ENCODE measurements around the gene DPYD.

DPYD gene

GRCh38 chr1:97570691-97571090 is 350.1 kb downstream of the DPYD start:
- H3K36me3 ChIP-seq (ENCODE audit: control insufficient read depth in 1 of 2, insufficient read depth in 2 of 2, low read length in 2 of 2): no peaks in the 10 kb centered on the region
- no peaks in the 10 kb centered on the region for H3K27me3 ChIP-seq (ENCODE audit: low read depth, low read length)
- H3K4me3 ChIP-seq (ENCODE audit: low read depth in 1 of 2, low read length in 2 of 2): no peak overlapping the region
- no peaks in the 10 kb centered on the region for H3K4me1 ChIP-seq (ENCODE audit: control insufficient read depth in 1 of 2, insufficient read depth in 2 of 2, low read length in 2 of 2)
- no peaks in the 10 kb centered on the region for H3K9me3 ChIP-seq (ENCODE audit: control insufficient read depth in 1 of 2, low read length in 2 of 2)
- no peak overlapping the region for H3K27ac ChIP-seq (ENCODE audit: low read length)

DNA sequence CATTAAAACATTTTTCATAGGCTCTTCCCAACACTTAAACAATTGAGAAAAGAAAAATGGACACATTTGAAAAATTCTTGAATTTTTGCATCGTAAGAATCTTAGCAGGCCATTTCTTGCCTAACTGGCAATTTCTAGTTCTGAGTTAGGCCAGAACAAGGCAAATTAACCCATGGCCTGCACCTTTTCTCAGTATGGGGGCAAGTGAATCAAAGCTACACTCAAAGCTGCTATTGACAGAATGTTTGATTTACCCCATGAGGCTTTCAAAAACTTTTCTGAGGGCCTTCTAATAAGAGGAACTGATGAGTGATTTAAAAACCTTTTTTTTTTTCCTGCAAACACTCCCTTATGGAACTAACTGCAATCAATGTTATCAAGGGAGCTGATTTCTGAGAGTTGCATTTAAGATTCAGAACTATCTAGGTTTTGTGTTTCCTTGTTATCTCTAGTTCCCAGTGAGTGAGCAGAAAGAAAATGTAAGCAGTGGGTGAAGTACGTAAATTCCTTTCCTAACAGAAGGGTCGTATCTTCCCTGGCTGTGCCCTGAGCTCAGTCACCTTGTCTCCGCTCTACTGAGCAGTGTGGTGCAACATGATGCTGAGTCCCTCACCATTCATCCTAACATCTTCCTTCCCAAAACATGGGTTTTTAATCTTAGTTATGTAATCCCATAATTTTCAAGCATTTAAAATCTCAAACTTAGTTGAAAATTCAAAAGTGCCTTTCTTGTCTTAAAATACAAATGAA is 353.7 kb downstream of the DPYD start:
- Histone ChIP-seq H3K36me3 (ENCODE audit: control insufficient read depth in 1 of 2, insufficient read depth in 2 of 2, low read length in 2 of 2) (peaks cover 0 to 3% of the 10 kb centered on the region in 2 donors), H3K27me3 (ENCODE audit: low read depth, low read length) (no peaks in the 10 kb centered on the region), H3K9me3 (ENCODE audit: control insufficient read depth in 1 of 2, low read length in 2 of 2) (no peaks in the 10 kb centered on the region), H3K4me1 (ENCODE audit: control insufficient read depth in 1 of 2, insufficient read depth in 2 of 2, low read length in 2 of 2) (no peaks in the 10 kb centered on the region), H3K27ac (ENCODE audit: low read length) (no peak overlapping the region), H3K4me3 (ENCODE audit: low read depth in 1 of 2, low read length in 2 of 2) (no peak overlapping the region)

- Histone ChIP-seq H3K27ac (ENCODE audit: low read length) (no peak overlapping the region), H3K4me3 (ENCODE audit: low read depth in 1 of 2, low read length in 2 of 2) (no peak overlapping the region), H3K36me3 (ENCODE audit: control insufficient read depth in 1 of 2, insufficient read depth in 2 of 2, low read length in 2 of 2) (peaks cover 0 to 3% of the 10 kb centered on the region in 2 donors), H3K27me3 (ENCODE audit: low read depth, low read length) (no peaks in the 10 kb centered on the region), H3K4me1 (ENCODE audit: control insufficient read depth in 1 of 2, insufficient read depth in 2 of 2, low read length in 2 of 2) (no peaks in the 10 kb centered on the region), H3K9me3 (ENCODE audit: control insufficient read depth in 1 of 2, low read length in 2 of 2) (no peaks in the 10 kb centered on the region)
Observed at GRCh38 chr1:97565886-97566285, 354.9 kb downstream of the DPYD start.

DNA sequence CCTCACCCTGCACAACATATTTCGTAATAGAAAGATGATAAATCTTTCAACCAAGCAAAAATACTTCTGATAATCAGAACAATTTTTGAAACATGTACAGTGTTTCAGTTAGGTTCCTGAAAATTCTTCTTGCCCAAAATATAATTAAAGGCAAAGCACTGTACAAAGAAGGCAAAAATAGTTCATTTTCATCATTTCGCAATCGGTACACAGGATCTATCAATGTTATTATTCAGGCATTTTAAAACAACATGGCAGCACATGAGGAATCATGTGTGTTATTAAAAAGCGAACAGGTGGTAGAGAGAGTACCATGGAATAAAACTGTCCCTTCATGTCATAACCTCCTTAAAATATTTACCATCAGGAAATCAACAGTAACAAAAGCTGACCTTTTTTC is 356.9 kb downstream of the DPYD start:
- Histone ChIP-seq H3K27me3 (ENCODE audit: low read depth, low read length) (no peaks in the 10 kb centered on the region), H3K27ac (ENCODE audit: low read length) (no peak overlapping the region), H3K9me3 (ENCODE audit: control insufficient read depth in 1 of 2, low read length in 2 of 2) (no peaks in the 10 kb centered on the region), H3K4me1 (ENCODE audit: control insufficient read depth in 1 of 2, insufficient read depth in 2 of 2, low read length in 2 of 2) (no peaks in the 10 kb centered on the region), H3K4me3 (ENCODE audit: low read depth in 1 of 2, low read length in 2 of 2) (no peak overlapping the region), H3K36me3 (ENCODE audit: control insufficient read depth in 1 of 2, insufficient read depth in 2 of 2, low read length in 2 of 2) (peaks cover 0 to 3% of the 10 kb centered on the region in 2 donors)

DNA sequence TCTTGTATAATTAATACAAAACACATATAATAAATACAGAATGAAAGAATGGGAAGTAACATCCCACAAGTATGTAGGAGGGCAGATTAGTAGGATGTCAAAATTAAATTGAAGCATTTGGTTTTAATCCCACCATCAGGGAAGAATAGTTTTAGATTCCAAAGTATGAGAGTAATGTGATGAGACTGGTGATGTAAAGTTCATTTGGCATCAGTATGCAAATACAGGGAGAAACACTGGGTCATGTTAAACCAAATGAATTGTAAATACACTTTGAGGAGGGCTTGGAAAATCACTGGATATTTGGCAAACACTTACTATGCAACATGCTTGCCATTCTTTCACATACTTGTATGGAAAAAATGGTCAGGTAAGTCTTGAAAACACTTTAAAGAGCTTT is 358.8 kb downstream of the DPYD start:
- peaks cover 0 to 3% of the 10 kb centered on the region in 2 donors for H3K36me3 ChIP-seq (ENCODE audit: control insufficient read depth in 1 of 2, insufficient read depth in 2 of 2, low read length in 2 of 2)
- H3K4me1 ChIP-seq (ENCODE audit: control insufficient read depth in 1 of 2, insufficient read depth in 2 of 2, low read length in 2 of 2): no peaks in the 10 kb centered on the region
- no peaks in the 10 kb centered on the region for H3K27me3 ChIP-seq (ENCODE audit: low read depth, low read length)
- H3K27ac ChIP-seq (ENCODE audit: low read length): no peak overlapping the region
- H3K9me3 ChIP-seq (ENCODE audit: control insufficient read depth in 1 of 2, low read length in 2 of 2): no peaks in the 10 kb centered on the region
- no peak overlapping the region for H3K4me3 ChIP-seq (ENCODE audit: low read depth in 1 of 2, low read length in 2 of 2)

GRCh38 chr1:97560714-97561113 is 360.1 kb downstream of the DPYD start:
- Histone ChIP-seq H3K27me3 (ENCODE audit: low read depth, low read length) (no peaks in the 10 kb centered on the region), H3K4me3 (ENCODE audit: low read depth in 1 of 2, low read length in 2 of 2) (no peak overlapping the region), H3K36me3 (ENCODE audit: control insufficient read depth in 1 of 2, insufficient read depth in 2 of 2, low read length in 2 of 2) (peaks cover 0 to 3% of the 10 kb centered on the region in 2 donors), H3K4me1 (ENCODE audit: control insufficient read depth in 1 of 2, insufficient read depth in 2 of 2, low read length in 2 of 2) (no peaks in the 10 kb centered on the region), H3K27ac (ENCODE audit: low read length) (no peak overlapping the region), H3K9me3 (ENCODE audit: control insufficient read depth in 1 of 2, low read length in 2 of 2) (no peaks in the 10 kb centered on the region)

DNA sequence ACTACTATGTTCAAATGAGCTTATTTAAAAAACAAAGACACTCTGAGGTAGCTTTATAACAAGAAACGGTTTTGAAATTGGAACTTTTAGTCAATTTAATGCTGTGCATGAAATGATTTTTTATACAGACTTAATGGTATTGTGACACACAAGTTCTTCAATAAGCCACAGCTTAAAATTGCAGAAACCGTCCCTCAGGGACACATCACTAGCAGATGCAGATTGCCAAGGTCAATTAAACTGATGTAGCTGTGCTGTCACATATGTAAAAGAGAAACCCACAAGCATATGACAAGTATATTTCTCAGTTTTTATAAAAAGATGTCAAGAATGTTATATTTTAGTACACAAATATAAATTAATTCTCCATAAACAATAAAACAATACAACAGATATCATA is 366.9 kb downstream of the DPYD start:
- H3K4me3 ChIP-seq (ENCODE audit: low read depth in 1 of 2, low read length in 2 of 2): no peak overlapping the region
- H3K36me3 ChIP-seq (ENCODE audit: control insufficient read depth in 1 of 2, insufficient read depth in 2 of 2, low read length in 2 of 2): no peaks in the 10 kb centered on the region
- no peaks in the 10 kb centered on the region for H3K4me1 ChIP-seq (ENCODE audit: control insufficient read depth in 1 of 2, insufficient read depth in 2 of 2, low read length in 2 of 2)
- no peaks in the 10 kb centered on the region for H3K27me3 ChIP-seq (ENCODE audit: low read depth, low read length)
- H3K9me3 ChIP-seq (ENCODE audit: control insufficient read depth in 1 of 2, low read length in 2 of 2): no peaks in the 10 kb centered on the region
- no peak overlapping the region for H3K27ac ChIP-seq (ENCODE audit: low read length)

DNA sequence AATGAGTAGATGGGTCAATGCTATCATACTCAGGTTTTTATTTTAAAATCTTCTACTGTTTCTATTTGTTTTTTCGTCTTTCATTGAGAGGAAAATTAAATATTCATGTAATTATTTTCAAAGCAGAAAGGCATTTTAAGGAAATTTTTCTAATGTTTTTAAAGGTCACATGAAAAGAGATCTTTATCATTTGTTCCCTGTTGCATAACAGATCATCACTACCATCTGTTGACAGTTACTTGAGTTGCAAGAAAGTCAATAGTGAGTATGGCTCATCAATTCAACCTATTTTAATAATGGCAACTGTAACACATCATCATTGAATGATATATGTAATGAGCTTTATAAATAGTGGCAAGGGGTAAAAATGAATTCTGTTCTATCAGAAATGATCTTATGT is 369.7 kb downstream of the DPYD start:
- Histone ChIP-seq H3K27ac (ENCODE audit: low read length) (no peak overlapping the region), H3K9me3 (ENCODE audit: control insufficient read depth in 1 of 2, low read length in 2 of 2) (no peaks in the 10 kb centered on the region), H3K36me3 (ENCODE audit: control insufficient read depth in 1 of 2, insufficient read depth in 2 of 2, low read length in 2 of 2) (no peaks in the 10 kb centered on the region), H3K27me3 (ENCODE audit: low read depth, low read length) (no peaks in the 10 kb centered on the region), H3K4me3 (ENCODE audit: low read depth in 1 of 2, low read length in 2 of 2) (no peak overlapping the region), H3K4me1 (ENCODE audit: control insufficient read depth in 1 of 2, insufficient read depth in 2 of 2, low read length in 2 of 2) (no peaks in the 10 kb centered on the region)

GRCh38 chr1:97545446-97545845 is 375.4 kb downstream of the DPYD start:
- Histone ChIP-seq H3K36me3 (ENCODE audit: control insufficient read depth in 1 of 2, insufficient read depth in 2 of 2, low read length in 2 of 2) (no peaks in the 10 kb centered on the region), H3K27ac (ENCODE audit: low read length) (no peak overlapping the region), H3K4me1 (ENCODE audit: control insufficient read depth in 1 of 2, insufficient read depth in 2 of 2, low read length in 2 of 2) (no peaks in the 10 kb centered on the region), H3K27me3 (ENCODE audit: low read depth, low read length) (no peaks in the 10 kb centered on the region), H3K9me3 (ENCODE audit: control insufficient read depth in 1 of 2, low read length in 2 of 2) (no peaks in the 10 kb centered on the region), H3K4me3 (ENCODE audit: low read depth in 1 of 2, low read length in 2 of 2) (no peak overlapping the region)

GRCh38 chr1:97540346-97540888 is 380.4 kb downstream of the DPYD start:
- H3K36me3 ChIP-seq (ENCODE audit: control insufficient read depth in 1 of 2, insufficient read depth in 2 of 2, low read length in 2 of 2): no peaks in the 10 kb centered on the region
- H3K4me3 ChIP-seq (ENCODE audit: low read depth in 1 of 2, low read length in 2 of 2): no peak overlapping the region
- no peaks in the 10 kb centered on the region for H3K9me3 ChIP-seq (ENCODE audit: control insufficient read depth in 1 of 2, low read length in 2 of 2)
- H3K4me1 ChIP-seq (ENCODE audit: control insufficient read depth in 1 of 2, insufficient read depth in 2 of 2, low read length in 2 of 2): no peaks in the 10 kb centered on the region
- no peak overlapping the region for H3K27ac ChIP-seq (ENCODE audit: low read length)
- H3K27me3 ChIP-seq (ENCODE audit: low read depth, low read length): no peaks in the 10 kb centered on the region

- no peak overlapping the region for H3K27ac ChIP-seq (ENCODE audit: low read length)
- H3K4me3 ChIP-seq (ENCODE audit: low read depth in 1 of 2, low read length in 2 of 2): no peak overlapping the region
- H3K36me3 ChIP-seq (ENCODE audit: control insufficient read depth in 1 of 2, insufficient read depth in 2 of 2, low read length in 2 of 2): no peaks in the 10 kb centered on the region
- H3K27me3 ChIP-seq (ENCODE audit: low read depth, low read length): no peaks in the 10 kb centered on the region
- no peaks in the 10 kb centered on the region for H3K4me1 ChIP-seq (ENCODE audit: control insufficient read depth in 1 of 2, insufficient read depth in 2 of 2, low read length in 2 of 2)
- H3K9me3 ChIP-seq (ENCODE audit: control insufficient read depth in 1 of 2, low read length in 2 of 2): no peaks in the 10 kb centered on the region
Observed at GRCh38 chr1:97538113-97538512, 382.7 kb downstream of the DPYD start.

- H3K36me3 ChIP-seq (ENCODE audit: control insufficient read depth in 1 of 2, insufficient read depth in 2 of 2, low read length in 2 of 2): no peaks in the 10 kb centered on the region
- H3K4me3 ChIP-seq (ENCODE audit: low read depth in 1 of 2, low read length in 2 of 2): no peak overlapping the region
- H3K27me3 ChIP-seq (ENCODE audit: low read depth, low read length): no peaks in the 10 kb centered on the region
- no peaks in the 10 kb centered on the region for H3K4me1 ChIP-seq (ENCODE audit: control insufficient read depth in 1 of 2, insufficient read depth in 2 of 2, low read length in 2 of 2)
- no peaks in the 10 kb centered on the region for H3K9me3 ChIP-seq (ENCODE audit: control insufficient read depth in 1 of 2, low read length in 2 of 2)
- no peak overlapping the region for H3K27ac ChIP-seq (ENCODE audit: low read length)
Observed at GRCh38 chr1:97533358-97533757, 387.5 kb downstream of the DPYD start.

All from muscle layer of duodenum (tissue), 2 donors.